HEK293 (cell line): ENCODE measurements around the gene R3HDM4.

Experiments used
- CTCF ChIA-PET: fragments of 350-600 bp; formaldehyde crosslinking; extraction: SDS; loops from one replicate; lab custom pipeline; 2021; ENCODE audit warnings: antibody characterized with exemption; lab: Yijun Ruan, JAX
- POLR2A ChIA-PET: fragments of 300-600 bp; formaldehyde crosslinking; extraction: SDS; loops from one replicate; lab custom pipeline; 2020; ENCODE audit warnings: antibody characterized with exemption, inconsistent platforms; lab: Yijun Ruan, JAX
- H3K27ac ChIP-seq: fragments of 200-500 bp; sonication (Bioruptor generic); 2 replicates; pipeline ENCODE4 v1.5.1; 2014; ENCODE audit warnings: low read depth, low read length, control low read depth, inconsistent platforms; ENCODE audit errors: extremely low read depth
- H3K36me3 ChIP-seq, 2 experiments: fragments of 200-500 bp in 1 of 2; sonication (Bioruptor generic) in 1 of 2; 1 replicate in 1 of 2; 2 replicates in 1 of 2; pipeline ENCODE4 v1.5.1; 2014 to 2017; ENCODE audit warnings: inconsistent platforms in 2 of 2, low read length in 2 of 2; ENCODE audit not compliant: control insufficient read depth in 2 of 2, insufficient read depth in 1 of 2
- H3K4me1 ChIP-seq: fragments of 200-500 bp; sonication (Bioruptor generic); 2 replicates; pipeline ENCODE4 v1.5.1; 2014; ENCODE audit warnings: mild to moderate bottlenecking, low read length, inconsistent platforms; ENCODE audit not compliant: control insufficient read depth, insufficient read depth
- H3K4me3 ChIP-seq: 2 replicates; pipeline ENCODE4 v1.5.1; 2011; ENCODE audit warnings: low read depth, mild to moderate bottlenecking, control low read depth, low read length, moderate library complexity
- H3K9me3 ChIP-seq: fragments of 200-500 bp; sonication (Bioruptor generic); 2 replicates; pipeline ENCODE4 v1.5.1; 2014; ENCODE audit warnings: low read depth, low read length, inconsistent platforms; ENCODE audit not compliant: control insufficient read depth, insufficient read depth
- BCL11B ChIP-seq: fragments of 450-650 bp; formaldehyde crosslinking; IDR thresholded peaks from 2 replicates; pipeline ENCODE4 v1.5.1; 2016; ENCODE audit warnings: low read depth, missing biosample characterization, missing genetic modification characterization
- PRDM10 ChIP-seq: fragments of 450-650 bp; formaldehyde crosslinking; IDR thresholded peaks from 2 replicates; pipeline ENCODE4 v1.5.1; 2016; ENCODE audit warnings: missing biosample characterization, missing genetic modification characterization
- SALL2 ChIP-seq: fragments of 450-650 bp; formaldehyde crosslinking; IDR thresholded peaks from 2 replicates; pipeline ENCODE4 v1.5.0; 2017; ENCODE audit warnings: missing biosample characterization, mild to moderate bottlenecking, missing genetic modification characterization, borderline replicate concordance
- SETDB1 ChIP-seq: IDR thresholded peaks from one replicate; pipeline ENCODE4 v1.6.1; 2017; ENCODE audit warnings: mild to moderate bottlenecking, low read length, moderate library complexity, mixed read lengths; ENCODE audit not compliant: insufficient read length
- YY1 ChIP-seq: fragments of 450-650 bp; formaldehyde crosslinking; IDR thresholded peaks from 2 replicates; pipeline ENCODE4 v1.5.1; 2018; ENCODE audit warnings: missing biosample characterization, missing genetic modification characterization
- ZBTB10 ChIP-seq: fragments of 450-650 bp; formaldehyde crosslinking; IDR thresholded peaks from 2 replicates; pipeline ENCODE4 v1.5.1; 2016; ENCODE audit warnings: missing biosample characterization, missing genetic modification characterization
- ZBTB20 ChIP-seq: fragments of 450-650 bp; formaldehyde crosslinking; IDR thresholded peaks from 2 replicates; pipeline ENCODE4 v1.5.1; 2016; ENCODE audit warnings: missing biosample characterization, missing genetic modification characterization
- ZBTB26 ChIP-seq: fragments of 450-650 bp; formaldehyde crosslinking; optimal IDR thresholded peaks from 2 replicates; pipeline ENCODE3; 2016; ENCODE audit warnings: missing biosample characterization, mild to moderate bottlenecking, missing genetic modification characterization
- ZBTB8A ChIP-seq: fragments of 450-650 bp; formaldehyde crosslinking; IDR thresholded peaks from 2 replicates; pipeline ENCODE4 v1.5.1; 2016; ENCODE audit warnings: missing biosample characterization, missing genetic modification characterization
- ZNF138 ChIP-seq: fragments of 450-650 bp; formaldehyde crosslinking; IDR thresholded peaks from 2 replicates; pipeline ENCODE4 v1.5.1; 2016; ENCODE audit warnings: missing biosample characterization, missing genetic modification characterization, borderline replicate concordance
- ZNF16 ChIP-seq: fragments of 450-650 bp; formaldehyde crosslinking; IDR thresholded peaks from 2 replicates; pipeline ENCODE4 v1.5.1; 2016; ENCODE audit warnings: low read depth, missing biosample characterization, missing genetic modification characterization
- ZNF221 ChIP-seq: fragments of 450-650 bp; formaldehyde crosslinking; IDR thresholded peaks from 2 replicates; pipeline ENCODE4 v1.5.1; 2017; ENCODE audit warnings: missing biosample characterization, missing genetic modification characterization, borderline replicate concordance
- ZNF366 ChIP-seq: fragments of 450-650 bp; formaldehyde crosslinking; conservative IDR thresholded peaks from 2 replicates; pipeline ENCODE4 v1.5.1; 2016; ENCODE audit warnings: missing biosample characterization, missing genetic modification characterization
- ZNF394 ChIP-seq: fragments of 450-650 bp; formaldehyde crosslinking; IDR thresholded peaks from 2 replicates; pipeline ENCODE4 v1.5.1; 2016; ENCODE audit warnings: missing biosample characterization, missing genetic modification characterization, mild to moderate bottlenecking, moderate library complexity, borderline replicate concordance
- ZNF521 ChIP-seq: fragments of 450-650 bp; formaldehyde crosslinking; IDR thresholded peaks from 2 replicates; pipeline ENCODE4 v1.5.1; 2017; ENCODE audit warnings: missing biosample characterization, mild to moderate bottlenecking, missing genetic modification characterization
- ZNF548 ChIP-seq: fragments of 450-650 bp; formaldehyde crosslinking; IDR thresholded peaks from 2 replicates; pipeline ENCODE4 v1.5.1; 2016; ENCODE audit warnings: missing biosample characterization, missing genetic modification characterization
- ZNF549 ChIP-seq: fragments of 450-650 bp; IDR thresholded peaks from 2 replicates; pipeline ENCODE4 v1.5.1; 2018; ENCODE audit warnings: missing biosample characterization, missing genetic modification characterization, mild to moderate bottlenecking, inconsistent platforms, moderate library complexity
- ZNF558 ChIP-seq: fragments of 450-650 bp; formaldehyde crosslinking; IDR thresholded peaks from 2 replicates; pipeline ENCODE4 v1.5.1; 2016; ENCODE audit warnings: missing biosample characterization, missing genetic modification characterization
- ZNF610 ChIP-seq: fragments of 450-650 bp; formaldehyde crosslinking; IDR thresholded peaks from 2 replicates; pipeline ENCODE4 v1.5.1; 2016; ENCODE audit warnings: missing biosample characterization, missing genetic modification characterization, borderline replicate concordance
- ZNF621 ChIP-seq: fragments of 450-650 bp; formaldehyde crosslinking; IDR thresholded peaks from 2 replicates; pipeline ENCODE4 v1.5.1; 2017; ENCODE audit warnings: missing biosample characterization, missing genetic modification characterization
- ZNF677 ChIP-seq: fragments of 450-650 bp; IDR thresholded peaks from 2 replicates; pipeline ENCODE4 v1.5.0; 2018; ENCODE audit warnings: missing biosample characterization, mild to moderate bottlenecking, missing genetic modification characterization, moderate library complexity
- ZNF704 ChIP-seq: fragments of 450-650 bp; formaldehyde crosslinking; IDR thresholded peaks from 2 replicates; pipeline ENCODE4 v1.5.1; 2016; ENCODE audit warnings: missing biosample characterization, missing genetic modification characterization
- ZNF777 ChIP-seq: fragments of 450-650 bp; formaldehyde crosslinking; IDR thresholded peaks from 2 replicates; pipeline ENCODE4 v1.5.1; 2017; ENCODE audit warnings: missing biosample characterization, missing genetic modification characterization, borderline replicate concordance
- ZXDB ChIP-seq: fragments of 450-650 bp; formaldehyde crosslinking; IDR thresholded peaks from 2 replicates; pipeline ENCODE4 v1.5.1; 2016; ENCODE audit warnings: missing biosample characterization, missing genetic modification characterization

R3HDM4 gene

GRCh38 chr19:926589-927350, 13.8 kb upstream of the R3HDM4 start (continued):
- TF ChIP-seq ZNF549: no peak
- TF ChIP-seq BCL11B (tag by site-specific recombination): no peak

- H3K36me3 ChIP-seq: peaks cover 0 to 19% of the 10 kb centered on the region in 2 experiments; a peak in 2 of 3 replicates
- ChIA-PET POLR2A (no interaction called here), CTCF (no interaction called here)
- H3K4me3 ChIP-seq: peak overlapping the region; percentile 83
- TF ChIP-seq ZNF521 (tag by site-specific recombination) (no peak), ZBTB26 (peak; percentile 46), ZNF621 (no peak), ZBTB8A (no peak), ZNF16 (tag by site-specific recombination) (no peak), ZNF558 (tag by site-specific recombination) (no peak), ZBTB10 (tag by site-specific recombination) (peak; percentile 92), PRDM10 (0 out of 2 replicates have a peak, but pooled peaks have one; percentile 20), ZNF548 (no peak), YY1 (tag by site-specific recombination) (no peak)
- peak overlapping the region; percentile 82; the same call in 1 of the 2 replicates for H3K27ac ChIP-seq
- H3K4me1 ChIP-seq: no peaks in the 10 kb centered on the region; the same call in 1 of the 2 replicates
- H3K9me3 ChIP-seq: no peaks in the 10 kb centered on the region
Observed at GRCh38 chr19:926323-926588, 13.2 kb upstream of the R3HDM4 start.

GRCh38 chr19:925526-926322, 12.7 kb upstream of the R3HDM4 start, which contains the start of gene ARID3A:
ARID3A (plus strand) TSS chr19:926035; CDS start chr19:929529, 3,494 bp downstream.
- ChIA-PET POLR2A (no interaction called here), CTCF (interaction anchor here (5.8 kb wide), 1 partner anchor 58 kb away, joined by 116 read pairs; the partner anchor contains the start of gene WDR18)
- Histone ChIP-seq H3K27ac (peak within 1 kb of the TSS; percentile 82), H3K36me3 (peaks cover 0 to 15% of the 10 kb centered on the region in 2 experiments; a peak in 1 of 3 replicates), H3K4me3 (peak within 1 kb of the TSS; percentile 83), H3K4me1 (no peaks in the 10 kb centered on the region; the same call in 1 of the 2 replicates), H3K9me3 (no peaks in the 10 kb centered on the region)
- TF ChIP-seq ZNF610 (tag by site-specific recombination): no peak
- no peak for TF ChIP-seq ZNF366 (tag by site-specific recombination)
- TF ChIP-seq ZNF777 (tag by site-specific recombination): no peak
- peak; percentile 28; the same call in 1 of the 2 replicates for TF ChIP-seq ZNF394 (tag by site-specific recombination)
- no peak for TF ChIP-seq ZNF138 (tag by site-specific recombination)
- no peak for TF ChIP-seq ZNF704 (tag by site-specific recombination)
- TF ChIP-seq ZNF221 (tag by site-specific recombination): no peak
- TF ChIP-seq ZNF677 (tag by site-specific recombination): no peak
- no peak for TF ChIP-seq SETDB1
- no peak for TF ChIP-seq ZBTB20 (tag by site-specific recombination)
- TF ChIP-seq SALL2: no peak
- peak; percentile 38; the same call in 1 of the 2 replicates for TF ChIP-seq ZXDB (tag by site-specific recombination)
